Stimulated activated effector memory CD8-positive, alpha-beta T cell treated with anti-CD3 and anti-CD28 coated beads, Interleukin-12 subunit alpha, Interleukin-12 subunit beta, amount 100 ng/mL, for 72 hours (primary cell): Measurements from ENCODE around the gene GKN1.

ENCODE experiments used
- ATAC-seq: fragments of 150-1000 bp; cut with Tn5 transposase; 2 replicates; pipeline ENCODE4 v1.10.0; 2021
- DNase-seq, 2 donors: peaks; one replicate each; pipeline ENCODE4 v3.0.0; 2021 to 2022; ENCODE audit warnings: low spot score in 2 of 2
- H3K27ac Mint-ChIP-seq: one replicate; pipeline ENCODE4 v1.8.0; 2022; ENCODE audit warnings: mild to moderate bottlenecking, mixed read lengths
- H3K36me3 Mint-ChIP-seq: one replicate; pipeline ENCODE4 v1.8.0; 2022; ENCODE audit warnings: mild to moderate bottlenecking, mixed read lengths
- H3K4me1 Mint-ChIP-seq: one replicate; pipeline ENCODE4 v1.8.0; 2022; ENCODE audit warnings: mixed read lengths
- H3K4me3 Mint-ChIP-seq: one replicate; pipeline ENCODE4 v1.8.0; 2022; ENCODE audit warnings: mild to moderate bottlenecking, mixed read lengths
- H3K9me3 Mint-ChIP-seq: one replicate; pipeline ENCODE4 v1.8.0; 2022; ENCODE audit warnings: mixed read lengths

Gene GKN1

GRCh38 chr2:69010437-69011194 is 36.2 kb downstream of the GKN1 start:
- Mint-ChIP-seq H3K36me3 (no peaks in the 10 kb centered on the region), H3K4me3 (no peak overlapping the region), H3K4me1 (peaks cover 19% of the 10 kb centered on the region), H3K27ac (no peak overlapping the region), H3K9me3 (no peaks in the 10 kb centered on the region)
- DNase-seq: no peak
- no peak for ATAC-seq

- DNase-seq (no peak), ATAC-seq (peak; percentile 8)
- H3K9me3 Mint-ChIP-seq: no peaks in the 10 kb centered on the region
- no peak overlapping the region for H3K4me3 Mint-ChIP-seq
- no peak overlapping the region for H3K27ac Mint-ChIP-seq
- H3K36me3 Mint-ChIP-seq: no peaks in the 10 kb centered on the region
- H3K4me1 Mint-ChIP-seq: peaks cover 19% of the 10 kb centered on the region
Observed at GRCh38 chr2:69011611-69012157, 37.2 kb downstream of the GKN1 start.

- peak overlapping the region; percentile 38 for H3K27ac Mint-ChIP-seq
- H3K9me3 Mint-ChIP-seq: no peaks in the 10 kb centered on the region
- peak overlapping the region; percentile 71 for H3K4me3 Mint-ChIP-seq
- peak; percentile 21 to 56 for DNase-seq
- peaks cover 19% of the 10 kb centered on the region for H3K4me1 Mint-ChIP-seq
- peak; percentile 31 for ATAC-seq
- H3K36me3 Mint-ChIP-seq: no peaks in the 10 kb centered on the region
Observed at GRCh38 chr2:69012310-69013141, 38.1 kb downstream of the GKN1 start.

GRCh38 chr2:69013142-69013839 is 38.9 kb downstream of the GKN1 start, which contains the start of gene ANTXR1:
TSS of gene ANTXR1 (plus strand) at chr2:69013179. CDS start at chr2:69013500, 321 bp downstream.
- peak; percentile 64 for ATAC-seq
- H3K4me3 Mint-ChIP-seq: peak within 1 kb of the TSS; percentile 71
- peak in 1 of 2 donors; percentile 58 for DNase-seq
- H3K36me3 Mint-ChIP-seq: no peaks in the 10 kb centered on the region
- peak within 1 kb of the TSS; percentile 38 for H3K27ac Mint-ChIP-seq
- no peaks in the 10 kb centered on the region for H3K9me3 Mint-ChIP-seq
- peaks cover 19% of the 10 kb centered on the region for H3K4me1 Mint-ChIP-seq

- H3K4me3 Mint-ChIP-seq: peak overlapping the region; percentile 71
- H3K4me1 Mint-ChIP-seq: peaks cover 19% of the 10 kb centered on the region
- H3K27ac Mint-ChIP-seq: no peak overlapping the region
- peak in 1 of 2 donors; percentile 55 for DNase-seq
- no peaks in the 10 kb centered on the region for H3K9me3 Mint-ChIP-seq
- H3K36me3 Mint-ChIP-seq: no peaks in the 10 kb centered on the region
- ATAC-seq: peak; percentile 64
Observed at GRCh38 chr2:69013840-69014821, 39.7 kb downstream of the GKN1 start.

GRCh38 chr2:69017080-69017479 is 42.6 kb downstream of the GKN1 start:
- Mint-ChIP-seq H3K4me1 (peaks cover 19% of the 10 kb centered on the region), H3K27ac (no peak overlapping the region), H3K9me3 (no peaks in the 10 kb centered on the region), H3K36me3 (no peaks in the 10 kb centered on the region), H3K4me3 (no peak overlapping the region)
- ATAC-seq: no peak
- no peak for DNase-seq

- DNase-seq: no peak
- Mint-ChIP-seq H3K9me3 (no peaks in the 10 kb centered on the region), H3K36me3 (no peaks in the 10 kb centered on the region), H3K27ac (no peak overlapping the region), H3K4me3 (no peak overlapping the region), H3K4me1 (peaks cover 14% of the 10 kb centered on the region)
- ATAC-seq: no peak
Observed at GRCh38 chr2:69017835-69018234, 43.4 kb downstream of the GKN1 start.

GRCh38 chr2:69018678-69019095 is 44.3 kb downstream of the GKN1 start:
- Mint-ChIP-seq H3K4me3 (no peak overlapping the region), H3K36me3 (no peaks in the 10 kb centered on the region), H3K4me1 (peaks cover 8% of the 10 kb centered on the region), H3K9me3 (no peaks in the 10 kb centered on the region), H3K27ac (no peak overlapping the region)
- ATAC-seq: no peak
- DNase-seq: no peak

- peak; percentile 44 for ATAC-seq
- no peaks in the 10 kb centered on the region for H3K9me3 Mint-ChIP-seq
- H3K4me1 Mint-ChIP-seq: no peaks in the 10 kb centered on the region
- no peak for DNase-seq
- H3K27ac Mint-ChIP-seq: no peak overlapping the region
- no peaks in the 10 kb centered on the region for H3K36me3 Mint-ChIP-seq
- no peak overlapping the region for H3K4me3 Mint-ChIP-seq
Observed at GRCh38 chr2:69020496-69021426, 46.3 kb downstream of the GKN1 start.

- no peaks in the 10 kb centered on the region for H3K36me3 Mint-ChIP-seq
- H3K4me1 Mint-ChIP-seq: no peaks in the 10 kb centered on the region
- H3K9me3 Mint-ChIP-seq: no peaks in the 10 kb centered on the region
- H3K4me3 Mint-ChIP-seq: no peak overlapping the region
- DNase-seq: no peak
- no peak for ATAC-seq
- H3K27ac Mint-ChIP-seq: no peak overlapping the region
Observed at GRCh38 chr2:69021727-69022126, 47.3 kb downstream of the GKN1 start.

GRCh38 chr2:69022548-69022947 is 48.1 kb downstream of the GKN1 start:
- DNase-seq (no peak), ATAC-seq (no peak)
- no peaks in the 10 kb centered on the region for H3K4me1 Mint-ChIP-seq
- no peak overlapping the region for H3K4me3 Mint-ChIP-seq
- no peaks in the 10 kb centered on the region for H3K36me3 Mint-ChIP-seq
- H3K9me3 Mint-ChIP-seq: no peaks in the 10 kb centered on the region
- H3K27ac Mint-ChIP-seq: no peak overlapping the region

GRCh38 chr2:69023236-69023635 is 48.8 kb downstream of the GKN1 start:
- no peak for ATAC-seq

GRCh38 chr2:69026026-69026425 is 51.6 kb downstream of the GKN1 start:
- Mint-ChIP-seq H3K36me3 (no peaks in the 10 kb centered on the region), H3K27ac (no peak overlapping the region), H3K4me3 (no peak overlapping the region), H3K4me1 (no peaks in the 10 kb centered on the region), H3K9me3 (no peaks in the 10 kb centered on the region)
- ATAC-seq (peak; percentile 47), DNase-seq (peak; percentile 11 to 59)

More at GRCh38 chr2:69023236-69023635, 48.8 kb downstream of the GKN1 start:
- Mint-ChIP-seq H3K36me3 (no peaks in the 10 kb centered on the region), H3K4me1 (no peaks in the 10 kb centered on the region), H3K9me3 (no peaks in the 10 kb centered on the region), H3K27ac (no peak overlapping the region), H3K4me3 (no peak overlapping the region)
- DNase-seq: no peak
